Small intestine (tissue), 7 donors: ENCODE data around the gene ALG13. TPM values are rescaled to one million over a fixed set of nuclear protein-coding genes. Genes with fewer than 3 reads are reported as not detected.

Source experiments
- DNase-seq, 2 donors: peaks; one replicate each; pipeline versions ENCODE4 v3.0.0 to v3.0.0-alpha.2; 2013
- FAIRE-seq: peaks from 2 replicates; lab custom pipeline; 2012; peaks lifted over from hg19 to GRCh38; lab: Jason Lieb, UNC
- H3K27ac ChIP-seq, 3 donors: one replicate each; pipeline ENCODE4 v1.5.1; 2013; ENCODE audit warnings: low read length in 2 of 3, mild to moderate bottlenecking in 2 of 3, control low read depth in 1 of 3, inconsistent platforms in 1 of 3, low read depth in 1 of 3, moderate library complexity in 1 of 3
- H3K27me3 ChIP-seq, 3 donors: one replicate each; pipeline ENCODE4 v1.6.1; 2013; ENCODE audit warnings: low read length in 3 of 3, inconsistent platforms in 1 of 3; ENCODE audit not compliant: control insufficient read depth in 3 of 3, insufficient read depth in 3 of 3
- H3K36me3 ChIP-seq, 3 donors: one replicate each; pipeline ENCODE4 v1.6.1; 2013; ENCODE audit warnings: low read length in 3 of 3, inconsistent platforms in 1 of 3, low read depth in 1 of 3, mild to moderate bottlenecking in 1 of 3, moderate library complexity in 1 of 3; ENCODE audit not compliant: control insufficient read depth in 3 of 3, insufficient read depth in 2 of 3
- H3K4me1 ChIP-seq, 3 donors: one replicate each; pipeline ENCODE4 v1.6.1; 2013; ENCODE audit warnings: low read length in 2 of 3, inconsistent platforms in 1 of 3, low read depth in 1 of 3, mild to moderate bottlenecking in 1 of 3, moderate library complexity in 1 of 3; ENCODE audit not compliant: control insufficient read depth in 3 of 3, insufficient read depth in 2 of 3
- H3K4me3 ChIP-seq, 3 donors: one replicate each; pipeline ENCODE4 v1.5.1; 2013; ENCODE audit warnings: low read length in 3 of 3, control low read depth in 1 of 3, inconsistent platforms in 1 of 3, low read depth in 1 of 3, mild to moderate bottlenecking in 1 of 3, moderate library complexity in 1 of 3
- H3K9me3 ChIP-seq, 2 donors: one replicate each; pipeline ENCODE4 v1.6.1; 2013; ENCODE audit warnings: low read depth in 1 of 2, low read length in 1 of 2; ENCODE audit not compliant: control insufficient read depth in 2 of 2, insufficient read depth in 1 of 2
- WGBS, 3 donors: extraction: QIAGEN DNeasy Blood & Tissue Kit; methylation state at CpG; one replicate each; pipeline ENCODE4 v1.1.7; 2013; 5-methylcytosine and 5-hydroxymethylcytosine counted together
- polyA plus RNA-seq, 4 donors: library from polyadenylated mRNA; stranded (reverse) in 3 of 4; unstranded in 1 of 4; fragments of 200-250 nt in 3 of 4; fragments of 120-200 nt in 1 of 4; gene quantifications; one replicate each; pipeline versions ENCODE4 v1.2.1 to v1.2.3, GENCODE V29; 2013
- donor health status: healthy with polysubstance abuse.
- donor health status: control.
- donor health status: control.
- donor health status: Bipolar disorder and iron deficiency.
- donor health status: healthy.

The ALG13 gene
- polyA plus RNA-seq, 4 donors, result 31.3 to 60.4 (median 52.6) TPM

DNA sequence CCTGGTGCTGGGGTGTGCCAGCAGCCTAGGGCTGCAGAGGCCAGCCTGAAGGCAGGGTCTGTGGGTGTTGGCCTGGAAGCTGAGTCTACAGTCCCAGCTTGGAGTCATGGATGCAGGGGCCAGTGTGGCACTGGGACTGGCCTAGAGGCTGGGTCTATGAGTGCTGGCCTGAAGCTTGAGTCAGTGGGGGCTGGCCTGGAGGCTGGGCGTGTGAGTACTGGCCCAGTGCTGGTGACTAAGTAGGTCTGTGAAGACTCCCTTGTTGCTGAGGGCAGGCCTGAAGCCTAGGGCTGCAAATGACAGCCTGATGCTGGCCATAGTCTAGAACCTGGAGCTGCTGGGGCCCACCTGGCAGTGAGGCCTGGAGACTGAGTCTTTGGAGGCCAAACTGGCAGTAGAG lies 31.3 kb upstream of the ALG13 start:
- FAIRE-seq, result no peak
- H3K9me3 ChIP-seq, result no peaks in the 10 kb centered on the region
- no peak for DNase-seq
- no peak overlapping the region for H3K4me3 ChIP-seq
- WGBS, 3 donors, result 50 to 80% methylated on average over 1 of the region's 1 CpG; no CpG with 5 or more reads in 1 of the 3 donors
- no peak overlapping the region for H3K27ac ChIP-seq
- H3K27me3 ChIP-seq, result no peaks in the 10 kb centered on the region
- H3K4me1 ChIP-seq, result no peaks in the 10 kb centered on the region
- no peaks in the 10 kb centered on the region for H3K36me3 ChIP-seq

DNA sequence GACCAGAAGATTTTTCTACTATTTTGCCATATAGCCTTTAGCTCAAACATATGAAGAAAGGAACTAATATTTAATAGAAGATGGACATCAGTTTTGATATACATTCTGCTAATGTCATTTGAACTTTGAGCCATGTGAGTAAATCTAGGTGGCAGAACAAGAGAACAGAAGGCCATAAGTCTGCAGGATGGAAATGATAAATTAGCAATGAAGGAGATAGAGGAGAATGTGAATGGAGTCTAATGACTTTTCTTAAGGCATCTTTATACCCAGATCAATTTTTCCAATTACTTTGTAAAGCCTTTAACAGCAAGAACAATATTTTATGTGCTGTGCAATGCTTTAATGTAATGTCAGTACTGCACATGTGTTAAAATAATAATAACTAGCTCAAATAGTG lies 30.1 kb upstream of the ALG13 start:
- no peak overlapping the region for H3K27ac ChIP-seq
- H3K27me3 ChIP-seq, result no peaks in the 10 kb centered on the region
- H3K4me1 ChIP-seq, result no peaks in the 10 kb centered on the region
- no peak overlapping the region for H3K4me3 ChIP-seq
- H3K9me3 ChIP-seq, result no peaks in the 10 kb centered on the region
- no peaks in the 10 kb centered on the region for H3K36me3 ChIP-seq
- DNase-seq (no peak), FAIRE-seq (no peak)

- no peaks in the 10 kb centered on the region for H3K9me3 ChIP-seq
- no peaks in the 10 kb centered on the region for H3K27me3 ChIP-seq
- H3K4me1 ChIP-seq, result no peaks in the 10 kb centered on the region
- DNase-seq (no peak), FAIRE-seq (no peak)
- H3K36me3 ChIP-seq, result no peaks in the 10 kb centered on the region
- no peak overlapping the region for H3K4me3 ChIP-seq
- 42 to 49% (median 49%) methylated on average over 3 of the region's 3 CpGs for WGBS, 3 donors
- no peak overlapping the region for H3K27ac ChIP-seq
Observed at GRCh38 chrX:111652719-111653118, 28.3 kb upstream of the ALG13 start.

DNA sequence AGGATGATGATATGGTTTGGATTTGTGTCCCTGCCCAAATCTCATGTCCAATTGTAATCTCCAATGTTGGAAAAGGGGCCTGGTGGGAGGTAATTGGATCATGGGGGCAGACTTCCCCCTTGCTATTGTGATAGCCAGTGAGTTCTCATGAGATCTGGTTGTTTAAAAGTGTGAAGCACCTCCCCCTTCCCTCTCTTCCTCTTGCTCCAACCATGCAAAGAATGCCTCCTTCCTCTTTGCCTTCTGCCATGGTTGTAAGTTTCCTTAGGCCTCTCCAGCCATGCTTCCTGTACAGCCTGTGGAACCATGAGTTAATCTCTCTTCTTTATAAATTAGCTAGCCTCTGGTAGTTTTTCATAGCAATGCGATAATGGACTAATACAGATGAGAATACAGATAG lies 19.7 kb upstream of the ALG13 start:
- no peaks in the 10 kb centered on the region for H3K27me3 ChIP-seq
- no peak overlapping the region for H3K4me3 ChIP-seq
- no peaks in the 10 kb centered on the region for H3K9me3 ChIP-seq
- DNase-seq (no peak), FAIRE-seq (no peak)
- no peaks in the 10 kb centered on the region for H3K36me3 ChIP-seq
- whole genome bisulfite sequencing, 3 donors, result 90 to 96% (median 91%) methylated on average over 1 of the region's 1 CpG
- H3K27ac ChIP-seq, result no peak overlapping the region
- H3K4me1 ChIP-seq, result no peaks in the 10 kb centered on the region

DNA sequence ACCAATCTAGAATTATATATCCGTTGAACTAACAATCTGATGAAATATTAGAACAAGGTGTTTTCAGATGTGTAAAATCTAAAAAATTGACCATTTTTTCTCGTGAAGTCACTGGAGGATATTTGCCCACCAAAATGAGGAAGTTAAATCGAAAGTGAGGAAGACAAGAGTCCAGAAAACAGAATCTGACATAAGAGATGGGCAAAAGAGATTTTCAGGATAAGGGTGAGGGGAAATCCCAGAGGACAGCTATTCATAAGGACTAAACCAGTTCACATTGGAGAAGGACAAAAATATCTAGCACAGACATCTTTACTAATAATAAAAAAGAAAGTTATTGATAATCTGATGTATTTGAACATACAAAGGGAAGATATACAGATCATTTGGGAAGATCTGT lies 18.7 kb upstream of the ALG13 start:
- Histone ChIP-seq H3K27me3 (no peaks in the 10 kb centered on the region), H3K4me3 (no peak overlapping the region), H3K4me1 (no peaks in the 10 kb centered on the region), H3K9me3 (no peaks in the 10 kb centered on the region), H3K27ac (no peak overlapping the region), H3K36me3 (no peaks in the 10 kb centered on the region)
- FAIRE-seq (no peak), DNase-seq (no peak)
- 55 to 68% (median 65%) methylated on average over 3 of the region's 3 CpGs for WGBS, 3 donors

DNA sequence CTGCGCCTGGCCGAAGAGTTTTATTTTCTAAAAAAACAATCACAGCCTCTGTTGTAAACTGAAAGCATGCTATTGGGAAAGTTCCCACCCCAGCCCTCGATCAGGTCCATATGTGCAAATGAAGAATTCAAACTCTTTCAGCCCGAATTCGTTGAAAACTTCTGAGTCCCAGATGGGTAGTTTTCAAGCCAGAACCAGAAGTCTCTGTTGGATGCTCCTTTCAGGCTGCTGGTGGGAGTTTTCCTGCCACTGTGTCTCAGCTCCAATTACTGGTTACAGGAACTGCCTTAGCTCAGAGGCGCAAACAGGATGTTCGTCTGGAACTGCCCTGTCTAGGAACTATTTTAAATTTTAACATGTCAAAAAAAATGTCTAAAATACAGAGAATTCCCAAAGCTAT lies 9.3 kb upstream of the ALG13 start:
- FAIRE-seq, result no peak
- 80 to 87% (median 87%) methylated on average over 7 of the region's 7 CpGs for WGBS, 3 donors
- DNase-seq, result no peak

DNA sequence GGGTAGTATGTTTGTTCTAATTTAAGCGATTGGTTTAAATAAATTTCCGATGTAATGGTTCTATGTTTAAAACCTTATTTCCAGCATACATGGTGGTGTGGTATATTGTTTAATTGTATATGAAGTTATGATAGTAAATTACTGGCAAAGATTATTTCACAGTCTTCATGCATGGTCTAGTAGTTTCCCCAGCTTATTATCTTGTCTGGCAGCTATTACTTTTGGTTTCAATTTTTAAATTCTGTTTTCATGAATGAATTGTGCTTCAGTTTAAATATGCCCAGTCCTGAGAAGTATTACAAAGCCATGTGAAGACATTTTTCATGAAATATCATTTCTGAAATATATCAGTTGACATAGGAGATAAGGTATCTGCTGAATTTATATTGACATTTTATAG lies 6.3 kb downstream of the ALG13 start:
- Histone ChIP-seq H3K4me3 (no peak overlapping the region), H3K9me3 (no peaks in the 10 kb centered on the region), H3K4me1 (no peaks in the 10 kb centered on the region), H3K36me3 (peaks cover 0 to 7% (median 6%) of the 10 kb centered on the region in 3 donors), H3K27ac (no peak overlapping the region), H3K27me3 (no peaks in the 10 kb centered on the region)
- FAIRE-seq (no peak), DNase-seq (no peak)
- WGBS, 3 donors, result 97 to 99% (median 98%) methylated on average over 2 of the region's 2 CpGs

More for the DNA sequence above, 9.3 kb upstream of the ALG13 start:
- Histone ChIP-seq H3K27ac (no peak overlapping the region), H3K4me3 (no peak overlapping the region), H3K27me3 (no peaks in the 10 kb centered on the region), H3K36me3 (no peaks in the 10 kb centered on the region), H3K4me1 (no peaks in the 10 kb centered on the region), H3K9me3 (no peaks in the 10 kb centered on the region)

DNA sequence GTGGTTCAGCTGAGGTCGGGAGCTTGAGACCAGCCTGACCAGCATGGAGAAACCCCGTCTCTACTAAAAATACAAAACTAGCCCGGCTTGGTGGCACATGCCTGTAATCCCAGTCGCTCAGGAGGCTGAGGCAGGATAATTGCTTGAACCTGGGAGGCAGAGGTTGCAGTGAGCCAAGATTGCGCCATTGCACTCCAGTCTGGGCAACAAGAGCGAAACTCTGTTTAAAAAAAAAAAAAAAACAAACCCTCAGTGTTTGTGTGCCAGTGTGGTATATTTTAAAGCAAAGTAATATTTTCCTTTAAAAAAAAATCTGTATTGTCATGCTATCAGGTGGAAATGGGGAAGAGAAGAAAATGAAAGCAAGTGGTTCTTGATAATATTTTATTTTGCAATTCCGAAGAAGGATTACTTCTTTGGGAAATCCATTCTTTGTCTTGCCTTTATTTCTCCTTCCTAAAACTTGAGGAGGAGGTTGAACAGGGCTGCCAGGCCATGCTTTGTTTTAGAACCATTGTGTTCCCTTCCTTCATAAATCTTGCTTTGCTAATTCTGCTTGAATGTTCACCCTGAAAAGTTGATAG lies 14.4 kb downstream of the ALG13 start:
- no peak overlapping the region for H3K4me3 ChIP-seq
- no peak for FAIRE-seq
- no peaks in the 10 kb centered on the region for H3K27me3 ChIP-seq
- DNase-seq, result no peak
- no peaks in the 10 kb centered on the region for H3K9me3 ChIP-seq
- no peak overlapping the region for H3K27ac ChIP-seq
- H3K4me1 ChIP-seq, result no peaks in the 10 kb centered on the region
- WGBS, 3 donors, result 87 to 94% (median 93%) methylated on average over 7 of the region's 7 CpGs
- H3K36me3 ChIP-seq, result peaks cover 0 to 2% (median 0%) of the 10 kb centered on the region in 3 donors
